Sigmoid colon (tissue), 7 donors: ENCODE measurements around the gene GABRG1. TPM values are rescaled to one million over a fixed set of nuclear protein-coding genes. Genes with fewer than 3 reads are reported as not detected.

Experiments
- DNase-seq: peaks from one replicate; pipeline ENCODE4 v3.0.0-alpha.2; 2019
- H3K27ac ChIP-seq, 4 donors: fragments of 200-600 bp; sonication (generic); one replicate each; pipeline ENCODE4 v1.5.1; 2016 to 2019; ENCODE audit warnings: mild to moderate bottlenecking in 1 of 4
- H3K27me3 ChIP-seq, 3 donors: fragments of 200-600 bp; sonication (generic); one replicate each; pipeline ENCODE4 v1.5.1; 2019; ENCODE audit warnings: mild to moderate bottlenecking in 1 of 3
- H3K36me3 ChIP-seq, 4 donors: fragments of 200-600 bp; sonication (generic); one replicate each; pipeline ENCODE4 v1.5.1; 2016 to 2019
- H3K4me1 ChIP-seq, 4 donors: fragments of 200-600 bp; sonication (generic); one replicate each; pipeline ENCODE4 v1.5.1; 2017 to 2019
- H3K4me3 ChIP-seq, 4 donors: fragments of 200-600 bp; sonication (generic); one replicate each; pipeline ENCODE4 v1.5.1; 2017 to 2019; ENCODE audit warnings: mild to moderate bottlenecking in 2 of 4, moderate library complexity in 1 of 4
- H3K9me3 ChIP-seq, 4 donors: fragments of 200-600 bp in 3 of 4; sonication (generic) in 3 of 4; one replicate each; pipeline versions ENCODE4 v1.5.1 to v1.6.1; 2013 to 2019
- CTCF ChIP-seq, 4 experiments: fragments of 450-650 bp in 3 of 4; fragments of 200-600 bp in 1 of 4; IDR thresholded peaks; one replicate each; pipeline ENCODE4 v1.5.1; 2016 to 2019; ENCODE audit warnings: antibody characterized with exemption in 4 of 4, mild to moderate bottlenecking in 3 of 4, moderate library complexity in 2 of 4
- EP300 ChIP-seq, 4 donors: sonication (generic); formaldehyde crosslinking; IDR thresholded peaks; one replicate each; pipeline ENCODE4 v1.6.1; 2017; ENCODE audit warnings: antibody characterized with exemption in 4 of 4
- POLR2A ChIP-seq, 2 donors: fragments of 450-650 bp; IDR thresholded peaks; one replicate each; pipeline ENCODE4 v1.6.1; 2016; ENCODE audit warnings: antibody characterized with exemption in 2 of 2, mild to moderate bottlenecking in 2 of 2, moderate library complexity in 2 of 2
- POLR2AphosphoS5 ChIP-seq, 4 donors: sonication (generic); formaldehyde crosslinking; IDR thresholded peaks; one replicate each; pipeline ENCODE4 v1.6.1; 2017; ENCODE audit warnings: antibody characterized with exemption in 4 of 4
- WGBS, 2 donors: extraction: QIAGEN DNeasy Blood & Tissue Kit; methylation state at CpG; one replicate each; pipeline ENCODE4 v1.1.7; 2013; 5-methylcytosine and 5-hydroxymethylcytosine counted together
- intact Hi-C: fragments of 100-400 bp; cut with DNase I; formaldehyde crosslinking; loops from one replicate; pipeline ENCODE4 v1.15.1; 2023
- polyA plus RNA-seq, 3 donors: library from polyadenylated mRNA; stranded (reverse); fragments of 200-250 nt; gene quantifications; one replicate each; pipeline ENCODE4 v1.2.3, GENCODE V29; 2013
- total RNA-seq, 4 donors: library from RNA; depleted of rRNA; stranded (reverse); fragments of >200 nt; gene quantifications; one replicate each; pipeline ENCODE4 v1.1.0, GENCODE V29; 2016
- donor health status: healthy with polysubstance abuse.
- donor health status: Bipolar disorder and iron deficiency.
- donor health status: healthy.

Gene GABRG1
- total and polyA plus RNA-seq, 7 donors: under 0.01 to 0.16 TPM; not detected in 5

GRCh38 chr4:46081248-46081647 lies 42.6 kb downstream of the GABRG1 start:
- Histone ChIP-seq H3K9me3 (no peaks in the 10 kb centered on the region), H3K36me3 (no peaks in the 10 kb centered on the region), H3K27ac (no peak overlapping the region), H3K4me1 (no peaks in the 10 kb centered on the region), H3K27me3 (no peaks in the 10 kb centered on the region), H3K4me3 (no peak overlapping the region)
- intact Hi-C loops: no loop called here
- no peak for DNase-seq
- no peak for TF ChIP-seq CTCF (IDR thresholded peaks at IDR 0.05)
- no peak for TF ChIP-seq POLR2AphosphoS5 (IDR thresholded peaks at IDR 0.05)
- no peak for TF ChIP-seq EP300 (IDR thresholded peaks at IDR 0.05)
- no peak for TF ChIP-seq POLR2A (IDR thresholded peaks at IDR 0.05)

DNA sequence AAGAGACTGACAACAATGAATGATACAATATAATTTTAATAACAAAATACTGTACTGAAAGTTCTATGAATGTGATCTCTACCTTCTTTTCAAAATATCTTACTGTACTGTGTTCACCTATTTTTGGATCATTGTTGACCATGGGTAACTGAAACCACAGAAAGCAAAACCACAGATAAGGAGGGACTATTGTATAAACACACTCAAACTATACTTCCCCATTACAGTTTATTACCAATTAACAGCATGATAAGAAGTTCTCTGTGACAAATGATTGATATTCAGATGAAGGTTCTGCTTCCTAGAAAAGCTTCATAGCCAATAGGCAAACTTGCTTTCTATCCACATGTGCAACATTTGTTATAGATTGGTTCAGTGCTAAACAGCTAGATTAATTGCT lies 50.1 kb downstream of the GABRG1 start:
- Histone ChIP-seq H3K4me1 (no peaks in the 10 kb centered on the region), H3K4me3 (no peak overlapping the region), H3K9me3 (no peaks in the 10 kb centered on the region), H3K27ac (no peak overlapping the region), H3K36me3 (no peaks in the 10 kb centered on the region), H3K27me3 (no peaks in the 10 kb centered on the region)
- intact Hi-C loops: no loop called here
- no peak for DNase-seq
- TF ChIP-seq POLR2AphosphoS5 (IDR thresholded peaks at IDR 0.05) (no peak), POLR2A (IDR thresholded peaks at IDR 0.05) (no peak), CTCF (IDR thresholded peaks at IDR 0.05) (no peak), EP300 (IDR thresholded peaks at IDR 0.05) (no peak)

DNA sequence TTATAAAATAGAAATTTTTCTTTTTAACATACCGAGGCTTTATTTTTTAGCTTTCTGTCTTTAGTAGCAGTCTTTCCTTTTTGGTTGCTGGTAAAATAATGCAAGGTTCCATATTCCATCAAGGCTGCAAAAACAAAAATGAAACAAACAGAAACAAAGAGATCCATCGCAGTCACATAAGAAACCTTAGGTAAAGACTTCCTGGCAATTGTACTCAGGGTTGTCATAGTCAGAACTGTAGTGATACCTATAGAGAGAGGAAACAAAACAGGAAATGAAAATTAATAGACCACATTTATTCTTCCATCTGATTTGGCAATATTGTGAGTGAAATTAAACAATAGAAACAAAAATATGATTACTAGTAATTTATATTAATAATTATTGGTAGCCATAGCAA lies 72.5 kb downstream of the GABRG1 start:
- intact Hi-C loops: no loop called here
- no peaks in the 10 kb centered on the region for H3K36me3 ChIP-seq
- WGBS, 2 donors: 84 to 89% methylated on average over 2 of the region's 2 CpGs

GRCh38 chr4:46032056-46032455 lies 91.8 kb downstream of the GABRG1 start:
- H3K36me3 ChIP-seq: no peaks in the 10 kb centered on the region
- no peak for DNase-seq
- intact Hi-C loops: no loop called here
- no peaks in the 10 kb centered on the region for H3K27me3 ChIP-seq
- WGBS, 2 donors: 78 to 79% methylated on average over 1 of the region's 1 CpG
- H3K9me3 ChIP-seq: no peaks in the 10 kb centered on the region
- no peaks in the 10 kb centered on the region for H3K4me1 ChIP-seq
- H3K27ac ChIP-seq: no peak overlapping the region
- no peak overlapping the region for H3K4me3 ChIP-seq
- TF ChIP-seq POLR2A (IDR thresholded peaks at IDR 0.05): no peak
- TF ChIP-seq CTCF (IDR thresholded peaks at IDR 0.05): no peak
- no peak for TF ChIP-seq EP300 (IDR thresholded peaks at IDR 0.05)
- TF ChIP-seq POLR2AphosphoS5 (IDR thresholded peaks at IDR 0.05): no peak

More for the DNA sequence above, 72.5 kb downstream of the GABRG1 start:
- Histone ChIP-seq H3K27ac (no peak overlapping the region), H3K27me3 (no peaks in the 10 kb centered on the region), H3K4me1 (no peaks in the 10 kb centered on the region), H3K9me3 (no peaks in the 10 kb centered on the region), H3K4me3 (no peak overlapping the region)
- DNase-seq: no peak
- no peak for TF ChIP-seq POLR2AphosphoS5 (IDR thresholded peaks at IDR 0.05)
- TF ChIP-seq POLR2A (IDR thresholded peaks at IDR 0.05): no peak
- TF ChIP-seq CTCF (IDR thresholded peaks at IDR 0.05): no peak
- TF ChIP-seq EP300 (IDR thresholded peaks at IDR 0.05): no peak

GRCh38 chr4:46016306-46016705 lies 107.5 kb downstream of the GABRG1 start:
- no peak for TF ChIP-seq CTCF (IDR thresholded peaks at IDR 0.05)
- TF ChIP-seq POLR2AphosphoS5 (IDR thresholded peaks at IDR 0.05): no peak
- no peak for TF ChIP-seq POLR2A (IDR thresholded peaks at IDR 0.05)
- no peak for TF ChIP-seq EP300 (IDR thresholded peaks at IDR 0.05)
- Histone ChIP-seq H3K27me3 (no peaks in the 10 kb centered on the region), H3K36me3 (no peaks in the 10 kb centered on the region), H3K9me3 (no peaks in the 10 kb centered on the region), H3K4me1 (no peaks in the 10 kb centered on the region), H3K4me3 (no peak overlapping the region), H3K27ac (no peak overlapping the region)
- DNase-seq: no peak
- intact Hi-C loops: no loop called here
